ENCODE measurements around the gene MS4A6E. TPM values are rescaled to one million over a fixed set of nuclear protein-coding genes. Genes with fewer than 3 reads are reported as not detected.
A peak's percentile ranks its signal among the peaks of the same experiment; 100 is the strongest.

Gene MS4A6E
- total and polyA plus RNA-seq, 2 experiments from 2014 or later = not detected

- Histone ChIP-seq H3K9me2 (ENCODE audit: insufficient read depth) (0 out of 2 replicates have a peak, but pooled peaks cover 9% of the 10 kb centered on the region), H3K79me2 (replicated peaks; ENCODE audit: insufficient read depth) (no peaks in the 10 kb centered on the region), H3F3A (replicated peaks; ENCODE audit: low read depth) (no peaks in the 10 kb centered on the region), H3K36me3 (ENCODE audit: insufficient read depth) (no peaks in the 10 kb centered on the region), H3K4me2 (no peak overlapping the region), H3K27ac (ENCODE audit: low read depth) (no peak overlapping the region), H3K27me3 (ENCODE audit: insufficient read depth) (no peaks in the 10 kb centered on the region), H4K20me1 (replicated peaks; ENCODE audit: insufficient read depth) (no peaks in the 10 kb centered on the region), H3K4me1 (ENCODE audit: insufficient read depth) (no peaks in the 10 kb centered on the region), H2AFZ (peak overlapping the region; percentile 96), H3K4me3 (no peak overlapping the region)
- Mint-ChIP-seq H3K9me3 (peaks cover 22% of the 10 kb centered on the region), H3K36me3 (ENCODE audit: low read depth) (peaks cover 15% of the 10 kb centered on the region; the same call in 2 of the 3 replicates), H3K4me1 (peaks cover 9% of the 10 kb centered on the region; the same call in 2 of the 3 replicates), H3K27ac (no peak overlapping the region; the same call in 1 of the 2 replicates), H3K27me3 (ENCODE audit: insufficient read depth, low read depth, poor library complexity) (peaks cover 6% of the 10 kb centered on the region), H3K4me3 (no peak overlapping the region)
- ATAC-seq = peak; percentile 85
- TF ChIP-seq CTCF (conservative IDR thresholded peaks at IDR 0.05; ENCODE audit: low read depth in 2 of 2) = peak; percentile 69
- no peak for TF ChIP-seq REST (IDR thresholded peaks at IDR 0.05; ENCODE audit: unreplicated experiment)
- DNase-seq (ENCODE audit: low spot score) = peak; percentile 84
These were observed 7.1 kb downstream of the MS4A6E start for GRCh38 chr11:60334005-60334620.

GRCh38 chr11:60336767-60337391 lies 9.8 kb downstream of the MS4A6E start:
- Histone ChIP-seq H3K36me3 (ENCODE audit: insufficient read depth) (no peaks in the 10 kb centered on the region), H3F3A (replicated peaks; ENCODE audit: low read depth) (no peaks in the 10 kb centered on the region), H3K4me2 (no peak overlapping the region), H3K79me2 (replicated peaks; ENCODE audit: insufficient read depth) (no peaks in the 10 kb centered on the region), H3K9me2 (ENCODE audit: insufficient read depth) (0 out of 2 replicates have a peak, but pooled peaks cover 9% of the 10 kb centered on the region), H3K4me1 (ENCODE audit: insufficient read depth) (no peaks in the 10 kb centered on the region), H3K27me3 (ENCODE audit: insufficient read depth) (no peaks in the 10 kb centered on the region), H3K4me3 (no peak overlapping the region), H4K20me1 (replicated peaks; ENCODE audit: insufficient read depth) (no peaks in the 10 kb centered on the region), H2AFZ (no peak overlapping the region), H3K27ac (ENCODE audit: low read depth) (no peak overlapping the region)
- no peak for DNase-seq (ENCODE audit: low spot score)
- Mint-ChIP-seq H3K9me3 (peaks cover 4% of the 10 kb centered on the region; the same call in 2 of the 3 replicates), H3K36me3 (ENCODE audit: low read depth) (0 out of 3 replicates have a peak, but pooled peaks cover 3% of the 10 kb centered on the region), H3K27ac (no peak overlapping the region), H3K27me3 (ENCODE audit: insufficient read depth, low read depth, poor library complexity) (peaks cover 4% of the 10 kb centered on the region), H3K4me1 (peaks cover 9% of the 10 kb centered on the region; the same call in 2 of the 3 replicates), H3K4me3 (no peak overlapping the region)
- no peak for ATAC-seq
- no peak for TF ChIP-seq STAT1 (IDR thresholded peaks at IDR 0.05; ENCODE audit: unreplicated experiment)
- no peak for TF ChIP-seq ZNF462 (CRISPR knock-in tag; IDR thresholded peaks at IDR 0.05)
- TF ChIP-seq CREB1 (CRISPR knock-in tag; IDR thresholded peaks at IDR 0.05; ENCODE audit: low read depth) = no peak
- no peak for TF ChIP-seq ZNF114 (CRISPR knock-in tag; IDR thresholded peaks at IDR 0.05)
- TF ChIP-seq ZNF331 (CRISPR knock-in tag; IDR thresholded peaks at IDR 0.05; ENCODE audit: low read depth) = no peak
- no peak for TF ChIP-seq NANOG (IDR thresholded peaks at IDR 0.05; ENCODE audit: borderline replicate concordance)

Data from GM23338 (cell line).